Right lobe of liver (tissue), 4 donors: ENCODE measurements around the gene TTLL4.

Source experiments
- POLR2A ChIP-seq: fragments of 450-650 bp; IDR thresholded peaks from one replicate; pipeline ENCODE4 v1.6.1; 2017; ENCODE audit warnings: antibody characterized with exemption, mild to moderate bottlenecking
- TF ChIP-seq, protein P1 (sequence below), 4 donors: fragments of 200-600 bp in 3 of 4; fragments of 450-650 bp in 1 of 4; IDR thresholded peaks; one replicate each; pipeline versions ENCODE4 v1.5.1 to v1.8.0; 2016 to 2022; ENCODE audit warnings: antibody characterized with exemption in 4 of 4, mild to moderate bottlenecking in 2 of 4
- donor health status: DM: no; HTN: no; CAD: no.
- donor health status: DM: no; HTN: no; CAD: no.
- donor health status: DM: no; HTN: yes; CAD: no.

DNA sequence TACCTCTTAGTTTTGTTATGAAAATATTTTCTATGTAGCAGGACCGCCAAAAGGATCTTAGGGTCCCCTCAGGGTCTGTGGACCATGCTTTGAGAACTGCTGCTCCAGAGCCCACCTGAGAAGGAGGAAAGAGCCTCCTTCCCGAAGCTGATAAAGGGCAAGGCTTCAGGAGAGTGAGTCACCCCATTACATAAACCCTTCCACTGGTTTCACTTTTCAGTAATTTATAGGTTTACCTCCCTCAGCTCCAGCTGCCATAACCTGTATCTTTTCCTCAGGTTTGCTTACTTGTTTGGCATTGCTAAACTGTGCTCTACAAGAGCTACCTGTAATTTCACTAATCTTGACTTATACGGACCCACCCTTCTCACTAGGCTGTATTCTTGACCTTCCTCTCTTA, 6.6 kb downstream of the TTLL4 start:
- TF ChIP-seq, protein P1, sequence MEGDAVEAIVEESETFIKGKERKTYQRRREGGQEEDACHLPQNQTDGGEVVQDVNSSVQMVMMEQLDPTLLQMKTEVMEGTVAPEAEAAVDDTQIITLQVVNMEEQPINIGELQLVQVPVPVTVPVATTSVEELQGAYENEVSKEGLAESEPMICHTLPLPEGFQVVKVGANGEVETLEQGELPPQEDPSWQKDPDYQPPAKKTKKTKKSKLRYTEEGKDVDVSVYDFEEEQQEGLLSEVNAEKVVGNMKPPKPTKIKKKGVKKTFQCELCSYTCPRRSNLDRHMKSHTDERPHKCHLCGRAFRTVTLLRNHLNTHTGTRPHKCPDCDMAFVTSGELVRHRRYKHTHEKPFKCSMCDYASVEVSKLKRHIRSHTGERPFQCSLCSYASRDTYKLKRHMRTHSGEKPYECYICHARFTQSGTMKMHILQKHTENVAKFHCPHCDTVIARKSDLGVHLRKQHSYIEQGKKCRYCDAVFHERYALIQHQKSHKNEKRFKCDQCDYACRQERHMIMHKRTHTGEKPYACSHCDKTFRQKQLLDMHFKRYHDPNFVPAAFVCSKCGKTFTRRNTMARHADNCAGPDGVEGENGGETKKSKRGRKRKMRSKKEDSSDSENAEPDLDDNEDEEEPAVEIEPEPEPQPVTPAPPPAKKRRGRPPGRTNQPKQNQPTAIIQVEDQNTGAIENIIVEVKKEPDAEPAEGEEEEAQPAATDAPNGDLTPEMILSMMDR (IDR thresholded peaks at IDR 0.05): no peak
- TF ChIP-seq POLR2A: no peak
